DOHH2 (cell line): ENCODE results near the gene ATP2A1.

ENCODE experiments used
- EZH2phosphoT487 ChIP-seq: fragments of 200-600 bp; sonication (generic); IDR thresholded peaks from 2 replicates; pipeline ENCODE4 v1.6.1; 2017; ENCODE audit warnings: borderline replicate concordance, mild to moderate bottlenecking, antibody characterized with exemption, low read length, moderate library complexity, mixed read lengths
- TF ChIP-seq, protein P1 (sequence below): fragments of 200-600 bp; sonication (generic); IDR thresholded peaks from one replicate; pipeline ENCODE4 v1.5.1; 2014; ENCODE audit warnings: antibody characterized with exemption, mild to moderate bottlenecking, low read depth, low read length; ENCODE audit not compliant: poor library complexity, severe bottlenecking

DNA sequence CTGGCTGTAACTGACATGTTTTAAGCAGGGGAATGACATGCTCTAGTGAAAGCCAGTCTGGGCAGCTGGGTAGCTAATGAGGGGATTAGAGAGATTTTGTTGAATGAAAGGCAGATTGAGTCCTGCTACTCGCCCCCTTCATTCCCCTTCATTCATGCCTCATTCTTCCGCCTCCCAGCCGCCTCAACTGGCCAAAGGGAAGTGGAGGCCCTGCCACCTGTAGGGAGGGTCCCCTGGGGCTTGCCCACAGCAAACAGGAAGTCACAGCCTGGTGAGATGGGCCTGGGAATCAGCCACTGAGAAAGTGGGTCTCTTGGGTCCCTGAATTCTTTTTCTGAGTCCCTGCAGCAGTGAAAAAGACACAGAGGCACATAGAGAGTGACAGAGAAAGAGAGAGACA, 52.4 kb downstream of the ATP2A1 start:
- TF ChIP-seq, protein P1, sequence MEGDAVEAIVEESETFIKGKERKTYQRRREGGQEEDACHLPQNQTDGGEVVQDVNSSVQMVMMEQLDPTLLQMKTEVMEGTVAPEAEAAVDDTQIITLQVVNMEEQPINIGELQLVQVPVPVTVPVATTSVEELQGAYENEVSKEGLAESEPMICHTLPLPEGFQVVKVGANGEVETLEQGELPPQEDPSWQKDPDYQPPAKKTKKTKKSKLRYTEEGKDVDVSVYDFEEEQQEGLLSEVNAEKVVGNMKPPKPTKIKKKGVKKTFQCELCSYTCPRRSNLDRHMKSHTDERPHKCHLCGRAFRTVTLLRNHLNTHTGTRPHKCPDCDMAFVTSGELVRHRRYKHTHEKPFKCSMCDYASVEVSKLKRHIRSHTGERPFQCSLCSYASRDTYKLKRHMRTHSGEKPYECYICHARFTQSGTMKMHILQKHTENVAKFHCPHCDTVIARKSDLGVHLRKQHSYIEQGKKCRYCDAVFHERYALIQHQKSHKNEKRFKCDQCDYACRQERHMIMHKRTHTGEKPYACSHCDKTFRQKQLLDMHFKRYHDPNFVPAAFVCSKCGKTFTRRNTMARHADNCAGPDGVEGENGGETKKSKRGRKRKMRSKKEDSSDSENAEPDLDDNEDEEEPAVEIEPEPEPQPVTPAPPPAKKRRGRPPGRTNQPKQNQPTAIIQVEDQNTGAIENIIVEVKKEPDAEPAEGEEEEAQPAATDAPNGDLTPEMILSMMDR, result no peak
- no peak for TF ChIP-seq EZH2phosphoT487
